HG03432 (cell line): Measurements from ENCODE around the gene DTWD1.
A peak's percentile ranks its signal among the peaks of the same experiment; 100 is the strongest.
"Not testable (repeated sequence)": the region's sequence is repeated elsewhere in the genome, so short reads cannot be mapped to it uniquely, and the experiment has no call there.

Experiments
- ATAC-seq: cut with Tn5 transposase; IDR thresholded peaks from one replicate; pipeline ENCODE4 v1.9.1; 2021; ENCODE audit warnings: mild to moderate bottlenecking, moderate library complexity; ENCODE audit not compliant: unreplicated experiment

DTWD1 gene, protein sequence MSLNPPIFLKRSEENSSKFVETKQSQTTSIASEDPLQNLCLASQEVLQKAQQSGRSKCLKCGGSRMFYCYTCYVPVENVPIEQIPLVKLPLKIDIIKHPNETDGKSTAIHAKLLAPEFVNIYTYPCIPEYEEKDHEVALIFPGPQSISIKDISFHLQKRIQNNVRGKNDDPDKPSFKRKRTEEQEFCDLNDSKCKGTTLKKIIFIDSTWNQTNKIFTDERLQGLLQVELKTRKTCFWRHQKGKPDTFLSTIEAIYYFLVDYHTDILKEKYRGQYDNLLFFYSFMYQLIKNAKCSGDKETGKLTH

GRCh38 chr15:49620658-49621368 is at the start of gene DTWD1, which contains the start of gene FAM227B:
Gene DTWD1 (plus strand): TSS chr15:49621048. CDS start chr15:49625168, 4,120 bp downstream.
Gene FAM227B (minus strand): TSS chr15:49620818. CDS start chr15:49615171, 5,647 bp downstream.
- peak; percentile 98 for ATAC-seq

GRCh38 chr15:49573421-49573820 is 47.4 kb upstream of the DTWD1 start:
- no peak for ATAC-seq

DNA sequence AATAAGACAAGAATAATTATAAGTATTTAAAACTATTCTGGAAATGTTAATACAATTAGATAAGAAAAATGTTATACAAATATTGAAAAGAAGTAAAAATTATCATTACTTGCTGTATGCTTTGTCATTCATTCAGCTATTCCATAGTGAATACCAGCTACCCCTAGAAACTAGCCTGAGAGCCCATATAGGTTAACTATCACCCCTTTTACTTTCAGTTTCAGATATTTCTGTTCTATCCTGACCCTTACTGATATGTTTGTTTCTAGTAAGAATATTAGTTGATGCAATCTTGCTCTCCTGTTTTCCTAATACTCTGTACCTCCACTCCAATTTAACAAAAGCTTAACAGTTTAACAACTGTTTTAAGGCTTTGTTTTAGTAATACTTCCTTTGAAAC is 31.8 kb upstream of the DTWD1 start:
- peak; percentile 70 for ATAC-seq

DNA sequence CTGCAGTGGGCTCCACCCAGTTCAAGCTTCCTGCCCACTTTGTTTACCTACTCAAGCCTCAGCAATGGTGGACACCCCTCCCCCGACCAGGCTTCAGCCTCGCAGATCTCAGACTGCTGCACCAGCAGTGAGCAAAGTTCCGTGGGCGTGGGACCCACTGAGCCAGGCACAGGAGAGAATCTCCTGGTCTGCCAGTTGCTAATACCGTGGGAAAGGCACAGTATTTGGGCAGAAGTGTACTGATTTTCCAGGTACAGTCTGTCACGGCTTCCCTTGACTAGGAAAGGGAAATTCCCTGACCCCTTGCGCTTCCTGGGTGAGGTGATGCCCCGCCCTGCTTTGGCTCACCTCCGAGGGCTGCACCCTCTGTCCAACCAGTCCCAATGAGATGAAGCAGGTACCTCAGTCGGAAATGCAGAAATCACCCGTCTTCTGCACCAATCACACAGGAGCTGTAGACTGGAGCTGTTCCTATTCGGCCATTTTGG is 28.0 kb upstream of the DTWD1 start:
- not testable (repeated sequence) for ATAC-seq

GRCh38 chr15:49604625-49605409 is 16.0 kb upstream of the DTWD1 start:
- no peak for ATAC-seq

DNA sequence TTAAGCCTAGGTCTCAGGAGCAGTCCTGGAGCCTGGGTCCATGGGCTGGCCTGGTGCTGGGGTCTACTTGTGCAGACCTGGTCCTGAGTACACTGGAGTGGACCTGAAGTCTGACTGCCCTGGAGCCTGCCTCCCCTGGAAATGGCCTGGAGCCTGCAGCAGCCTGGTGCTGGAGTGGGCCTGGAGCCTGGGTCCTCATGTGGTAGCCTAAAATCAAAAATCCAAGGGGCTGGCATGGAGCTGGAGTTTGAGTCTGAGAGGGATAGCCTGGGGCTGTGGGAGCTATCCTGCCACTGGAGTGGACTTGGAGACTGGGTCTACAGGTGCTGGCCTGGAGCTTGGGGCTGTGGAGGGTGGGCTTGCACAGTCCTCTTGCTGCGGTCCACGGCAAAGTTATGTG is 15.3 kb upstream of the DTWD1 start:
- ATAC-seq: no peak

DNA sequence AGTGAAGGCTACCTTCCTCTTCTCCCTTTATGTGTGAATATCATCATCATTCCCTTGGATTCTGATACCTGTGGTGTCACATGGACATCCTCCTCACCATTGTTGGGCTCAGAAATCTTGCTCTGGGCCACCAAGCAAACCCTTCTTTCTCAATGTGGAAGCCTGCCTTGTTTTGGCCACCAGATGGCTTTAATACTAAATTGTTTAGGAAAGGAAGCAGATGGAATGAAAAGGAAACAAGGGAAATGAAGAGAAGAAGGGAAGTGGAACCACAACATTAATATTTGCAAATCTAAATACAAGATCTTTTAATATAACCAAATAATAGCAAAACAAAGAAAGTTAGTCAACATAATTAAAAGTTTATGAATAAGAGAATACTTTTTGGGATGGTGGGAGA is 14.3 kb upstream of the DTWD1 start:
- no peak for ATAC-seq

GRCh38 chr15:49610157-49610918 is 10.5 kb upstream of the DTWD1 start:
- no peak for ATAC-seq

- ATAC-seq: not testable (repeated sequence)
Observed at GRCh38 chr15:49612240-49612639, 8.6 kb upstream of the DTWD1 start.

DNA sequence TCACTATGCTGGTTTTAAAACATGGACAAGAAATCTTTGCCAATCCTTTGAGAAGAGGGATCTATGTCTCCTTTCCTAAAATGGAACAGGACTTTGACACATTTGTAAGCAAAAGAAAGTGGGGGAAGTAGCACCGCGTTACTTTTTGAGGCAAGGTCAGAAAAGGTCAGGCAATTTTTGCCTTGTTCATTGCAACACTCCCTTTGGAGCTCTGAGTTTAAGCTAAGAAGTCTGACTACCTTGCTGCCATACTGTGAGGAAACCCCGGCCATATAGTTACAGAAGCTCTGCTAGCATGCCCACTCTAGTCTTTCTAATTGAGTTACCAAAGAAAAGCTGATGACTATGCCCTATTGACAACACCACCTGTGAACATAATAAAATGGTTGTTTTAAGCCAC is 1.6 kb upstream of the DTWD1 start:
- no peak for ATAC-seq

GRCh38 chr15:49620199-49620598 is 649 bp upstream of the DTWD1 start:
- no peak for ATAC-seq

DNA sequence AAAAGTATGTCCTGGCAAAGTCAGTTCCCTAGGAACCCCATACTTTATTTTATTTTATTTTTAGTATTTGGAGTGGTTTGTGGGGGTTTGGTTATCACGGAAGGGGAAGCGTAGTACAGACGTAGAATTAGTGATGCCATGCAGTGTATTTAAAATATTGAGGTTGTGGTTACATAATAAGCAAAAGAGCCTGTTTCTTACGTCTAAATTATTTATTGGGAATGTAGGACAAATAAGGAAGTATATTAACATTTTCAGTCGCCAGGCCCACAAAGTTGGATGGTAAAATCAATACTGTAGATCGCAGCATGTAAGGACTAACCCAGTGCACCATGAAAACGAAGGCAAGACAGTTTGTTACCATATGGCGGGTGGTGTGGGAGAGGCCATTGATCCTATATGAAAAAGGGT is 558 bp downstream of the DTWD1 start:
- no peak for ATAC-seq

DNA sequence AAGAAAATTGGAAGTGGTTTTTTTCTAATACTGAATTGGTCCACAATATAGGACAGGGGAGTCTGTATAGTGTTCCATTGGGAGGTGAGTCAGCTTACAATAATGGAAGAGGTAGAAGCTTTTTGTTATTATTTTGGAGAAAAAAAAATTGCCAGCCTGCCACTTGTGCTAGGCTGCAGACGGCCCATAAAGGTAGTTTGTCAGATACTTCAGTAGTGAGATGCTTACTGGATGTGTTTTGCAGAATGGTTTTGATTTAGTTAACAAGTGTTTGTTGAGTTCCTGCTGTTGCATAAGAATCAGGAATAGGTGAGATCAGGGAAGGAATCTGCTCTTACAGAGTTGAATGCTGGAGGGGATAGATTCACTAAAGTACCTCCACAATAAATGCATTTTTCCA is 1.0 kb downstream of the DTWD1 start:
- ATAC-seq: no peak

DNA sequence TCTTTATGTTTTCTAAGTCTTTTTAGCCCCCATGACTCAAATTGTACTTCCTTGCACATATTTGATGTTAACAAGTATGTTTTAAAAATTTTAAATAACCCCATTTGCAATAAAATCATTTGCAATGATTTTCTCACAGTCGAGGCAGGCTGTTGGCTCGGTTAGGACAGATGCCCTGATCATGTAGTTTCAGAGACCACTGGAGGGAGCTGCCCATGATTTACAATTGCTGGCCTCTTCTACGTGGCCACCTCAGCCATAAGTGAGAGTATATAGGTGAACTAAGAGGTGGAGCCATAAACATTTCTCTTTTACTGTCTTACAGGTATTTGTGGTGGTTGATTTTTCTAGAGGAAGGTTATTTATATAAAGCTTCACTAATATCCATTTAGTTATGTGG is 1.7 kb downstream of the DTWD1 start:
- ATAC-seq: no peak

DNA sequence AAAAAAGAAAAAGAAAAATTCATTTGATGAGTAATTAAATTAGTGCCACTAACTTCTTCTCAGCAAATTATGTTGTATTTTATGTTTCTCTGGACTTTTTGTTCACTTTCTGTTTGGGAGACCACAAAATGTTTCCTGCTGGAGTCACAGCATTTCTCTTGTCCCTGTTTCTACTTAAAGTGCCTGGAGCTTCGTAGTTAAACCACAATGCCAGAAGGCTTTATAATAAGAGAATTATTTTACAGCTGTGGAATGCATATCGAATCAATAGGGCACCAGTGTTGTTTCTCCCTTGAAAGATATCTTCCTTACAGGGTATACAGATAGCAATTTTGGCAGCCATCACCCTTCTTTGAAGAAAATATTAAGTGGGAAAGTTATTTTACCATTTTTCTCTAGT is 3.2 kb downstream of the DTWD1 start:
- no peak for ATAC-seq

GRCh38 chr15:49625460-49626036 is 4.7 kb downstream of the DTWD1 start:
- ATAC-seq: no peak

- no peak for ATAC-seq
Observed at GRCh38 chr15:49627407-49627877, 6.6 kb downstream of the DTWD1 start.

DNA sequence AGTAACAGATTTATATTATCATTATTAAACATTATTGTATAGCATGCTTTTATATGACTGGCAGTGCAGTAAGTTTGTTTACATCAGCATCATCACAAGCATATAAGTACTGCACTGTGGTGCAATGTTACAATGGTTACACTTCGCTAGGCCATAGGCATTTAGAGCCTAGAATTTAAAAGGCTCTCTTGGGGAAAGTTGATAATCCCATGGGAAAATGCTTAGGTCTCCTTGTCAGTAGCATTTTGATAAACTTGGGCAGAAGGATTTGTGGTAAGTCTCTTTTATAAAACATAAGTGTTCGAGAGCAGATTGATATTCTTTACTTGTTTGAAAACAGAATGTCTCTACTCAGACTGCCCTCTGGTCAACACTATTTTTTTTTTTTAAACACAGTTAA is 7.5 kb downstream of the DTWD1 start:
- ATAC-seq: no peak

GRCh38 chr15:49637857-49638256 is 17.0 kb downstream of the DTWD1 start:
- ATAC-seq: no peak

DNA sequence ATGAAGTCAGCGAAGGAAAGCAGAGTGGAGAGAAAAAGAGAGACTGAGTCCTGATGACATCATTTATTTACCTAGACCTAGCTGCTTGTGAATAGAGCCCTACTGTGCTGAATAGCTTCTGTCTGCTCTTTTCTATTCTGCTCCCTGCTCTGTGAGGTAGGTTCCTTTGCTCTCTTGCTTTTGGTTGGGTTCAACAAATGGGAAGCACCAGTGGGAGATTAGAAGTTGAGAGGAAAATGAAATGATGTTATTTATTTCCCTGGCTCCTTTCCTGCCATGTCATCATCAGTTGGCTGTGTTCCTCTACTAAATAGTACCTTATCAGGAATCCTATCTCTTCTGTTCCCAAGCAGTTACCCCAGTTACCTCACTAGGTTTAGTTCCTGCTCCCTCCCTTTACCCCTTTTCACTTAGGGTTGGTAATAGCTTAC is 23.5 kb downstream of the DTWD1 start:
- no peak for ATAC-seq
